HepG2 (cell line): ENCODE measurements around the gene ZNF26. TPM values are rescaled to one million over a fixed set of nuclear protein-coding genes. Genes with fewer than 3 reads are reported as not detected.

ENCODE experiments used
- ARHGAP35 ChIP-seq: sonication (generic); formaldehyde crosslinking; IDR thresholded peaks from 2 replicates; pipeline ENCODE4 v1.9.0; 2022; ENCODE audit warnings: mild to moderate bottlenecking, inconsistent platforms, moderate library complexity, missing genetic modification reagents, borderline replicate concordance
- BORCS8-MEF2B ChIP-seq: sonication (generic); formaldehyde crosslinking; IDR thresholded peaks from 2 replicates; pipeline ENCODE4 v1.8.0; 2022; ENCODE audit warnings: mild to moderate bottlenecking, missing genetic modification reagents
- FOXC1 ChIP-seq: sonication (generic); formaldehyde crosslinking; IDR thresholded peaks from 2 replicates; pipeline ENCODE4 v1.8.0; 2022; ENCODE audit warnings: mild to moderate bottlenecking, missing genetic modification reagents, borderline replicate concordance
- NCOR1 ChIP-seq: fragments of 200-600 bp; sonication (generic); IDR thresholded peaks from 2 replicates; pipeline ENCODE4 v1.7.0; 2017; ENCODE audit warnings: antibody characterized with exemption, low read length, borderline replicate concordance
- NPAS2 ChIP-seq: sonication (generic); formaldehyde crosslinking; IDR thresholded peaks from 2 replicates; pipeline ENCODE4 v1.8.0; 2022; ENCODE audit warnings: mild to moderate bottlenecking, missing genetic modification reagents, borderline replicate concordance
- NR0B2 ChIP-seq: sonication (generic); formaldehyde crosslinking; IDR thresholded peaks from 2 replicates; pipeline ENCODE4 v1.4.0; 2020; ENCODE audit warnings: mild to moderate bottlenecking, missing genetic modification reagents
- NR2F6 ChIP-seq, 2 experiments: IDR thresholded peaks; 2 replicates each; pipeline ENCODE4 v1.6.1; 2016; ENCODE audit warnings: antibody characterized with exemption in 1 of 2, mild to moderate bottlenecking in 1 of 2
- PAX8 ChIP-seq: sonication (generic); formaldehyde crosslinking; IDR thresholded peaks from 2 replicates; pipeline ENCODE4 v1.8.0; 2022; ENCODE audit warnings: mild to moderate bottlenecking, missing genetic modification reagents, borderline replicate concordance
- REPIN1 ChIP-seq: sonication (generic); formaldehyde crosslinking; IDR thresholded peaks from 2 replicates; pipeline ENCODE4 v1.8.0; 2022; ENCODE audit warnings: missing genetic modification reagents, low read depth, mild to moderate bottlenecking, borderline replicate concordance
- SRF ChIP-seq: IDR thresholded peaks from 2 replicates; pipeline ENCODE4 v1.6.1; 2011; ENCODE audit warnings: mild to moderate bottlenecking, low read depth, low read length, moderate library complexity
- TERF1 ChIP-seq: sonication (generic); formaldehyde crosslinking; IDR thresholded peaks from 2 replicates; pipeline ENCODE4 v1.8.0; 2022; ENCODE audit warnings: mild to moderate bottlenecking, missing genetic modification reagents, moderate library complexity
- TOPORS ChIP-seq: sonication (generic); formaldehyde crosslinking; IDR thresholded peaks from 2 replicates; pipeline ENCODE4 v1.8.0; 2023; ENCODE audit warnings: mild to moderate bottlenecking, missing genetic modification reagents
- ZBTB2 ChIP-seq: sonication (generic); formaldehyde crosslinking; IDR thresholded peaks from 2 replicates; pipeline ENCODE4 v1.8.0; 2022; ENCODE audit warnings: low read depth, missing genetic modification reagents
- ZFP36 ChIP-seq: fragments of 150-350 bp; IDR thresholded peaks from 2 replicates; pipeline ENCODE4 v1.6.1; 2018; ENCODE audit warnings: borderline replicate concordance, low read length, low read depth; ENCODE audit not compliant: partially characterized antibody
- ZNF674 ChIP-seq: sonication (generic); formaldehyde crosslinking; IDR thresholded peaks from 2 replicates; pipeline ENCODE4 v1.5.0; 2020; ENCODE audit warnings: low read depth, mild to moderate bottlenecking, missing genetic modification reagents
- ZNF761 ChIP-seq: sonication (generic); formaldehyde crosslinking; conservative IDR thresholded peaks from 2 replicates; pipeline ENCODE4 v1.4.0; 2020; ENCODE audit warnings: mild to moderate bottlenecking, missing genetic modification reagents
- ZNF777 ChIP-seq: sonication (generic); formaldehyde crosslinking; IDR thresholded peaks from 2 replicates; pipeline ENCODE4 v1.4.0; 2020; ENCODE audit warnings: missing genetic modification reagents
- ZSCAN29 ChIP-seq: sonication (generic); formaldehyde crosslinking; conservative IDR thresholded peaks from 2 replicates; pipeline ENCODE4 v1.4.0; 2020; ENCODE audit warnings: mild to moderate bottlenecking, missing genetic modification reagents
- polyA plus RNA-seq, 8 experiments: library from polyadenylated mRNA; depleted of rRNA in 3 of 8; stranded (reverse) in 7 of 8; unstranded in 1 of 8; fragments of >200 nt; fragmentation: Illumina TruSeq in 4 of 8; extraction: Trizol in 4 of 8; gene quantifications; 2 replicates each; pipeline versions ENCODE4 v1.2.1 to v1.2.3, GENCODE V29; 2011 to 2016; ENCODE audit warnings: low read depth in 4 of 8, missing spikeins in 1 of 8, mixed read lengths in 1 of 8; ENCODE audit not compliant: insufficient read depth in 1 of 8
- total RNA-seq, 5 experiments: library from RNA; depleted of rRNA; stranded (reverse); fragments of >200 nt; fragmentation: Illumina TruSeq; extraction: Trizol; gene quantifications; 2 replicates each; pipeline ENCODE4 v1.2.3, GENCODE V29; 2016; ENCODE audit warnings: low read depth in 1 of 5
- TF ChIP-seq, protein P1 (sequence below): sonication (generic); formaldehyde crosslinking; IDR thresholded peaks from 2 replicates; pipeline ENCODE4 v1.5.1; 2020; ENCODE audit warnings: missing genetic modification reagents, mild to moderate bottlenecking, borderline replicate concordance
- TF ChIP-seq, protein P2 (sequence below): IDR thresholded peaks from 2 replicates; pipeline ENCODE4 v1.6.1; 2016; ENCODE audit warnings: missing genetic modification reagents, missing compliant biosample characterization

The ZNF26 gene
- total and polyA plus RNA-seq, 2 of the 13 experiments (the other 11 are each of a cell fraction or from before 2014, with no cell fraction given): 3.8 to 6.5 TPM

DNA sequence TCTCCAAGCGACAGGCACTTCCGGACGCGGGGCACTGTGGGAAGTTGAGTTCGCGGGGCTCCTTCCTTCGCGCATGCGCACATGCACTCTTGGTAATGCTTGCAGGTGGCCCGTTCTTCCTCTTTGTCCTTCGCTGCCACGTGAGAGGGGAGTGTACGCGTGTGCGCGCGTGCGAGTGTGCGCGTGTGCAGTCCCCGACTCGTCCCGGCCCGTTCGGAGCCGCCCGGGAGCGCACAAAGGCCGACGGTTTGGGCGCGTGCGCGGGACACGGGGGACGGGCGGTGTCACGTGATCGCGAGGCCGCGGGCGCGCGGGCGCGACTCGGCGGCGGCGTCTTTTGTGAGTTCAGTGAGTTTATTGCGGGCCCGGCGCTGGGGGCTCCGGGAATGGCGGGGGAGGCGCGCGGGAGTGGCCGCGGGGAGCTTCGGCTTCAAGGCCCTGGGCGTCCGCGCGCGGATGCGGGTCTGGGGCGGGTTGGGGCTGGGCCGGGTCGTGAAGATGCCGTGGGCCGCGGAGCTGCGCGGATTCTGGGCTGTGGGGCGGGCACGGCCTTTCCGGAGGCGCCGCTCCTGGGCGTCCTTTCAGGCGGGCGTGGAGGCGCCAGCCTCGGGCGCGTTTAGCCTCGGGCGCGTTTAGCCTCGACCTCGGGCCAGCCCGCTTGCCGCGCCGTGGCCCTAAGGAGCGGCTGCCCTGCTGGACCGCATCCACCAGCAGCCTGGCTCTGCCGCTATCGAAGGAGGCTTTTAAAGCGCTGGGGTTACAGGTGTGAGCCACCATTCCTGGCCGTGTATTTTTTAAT is 51.2 kb downstream of the ZNF26 start, which contains the start of gene ZNF84 (continued):
- TF ChIP-seq NR0B2 (CRISPR knock-in tag) (peak; percentile 93), TERF1 (CRISPR knock-in tag) (peak; percentile 29; the same call in 1 of the 2 replicates), ZSCAN29 (CRISPR knock-in tag) (0 out of 2 replicates have a peak, but pooled peaks have one; percentile 31), REPIN1 (peak; percentile 75; the same call in 1 of the 2 replicates), NPAS2 (CRISPR knock-in tag) (peak; percentile 81; the same call in 1 of the 2 replicates), FOXC1 (CRISPR knock-in tag) (peak; percentile 72; the same call in 1 of the 2 replicates), BORCS8-MEF2B (CRISPR knock-in tag) (peak; percentile 93), ZFP36 (no peak), ZNF777 (peak; percentile 58; the same call in 1 of the 2 replicates), ZBTB2 (CRISPR knock-in tag) (peak; percentile 84), PAX8 (no peak), ZNF761 (CRISPR knock-in tag) (peak; percentile 78; the same call in 1 of the 2 replicates), SRF (no peak), NCOR1 (no peak), TOPORS (CRISPR knock-in tag) (peak; percentile 68; the same call in 1 of the 2 replicates), ARHGAP35 (CRISPR knock-in tag) (peak; percentile 71; the same call in 1 of the 2 replicates), NR2F6 (IDR thresholded peaks at IDR 0.05) (no peak), NR2F6 (CRISPR knock-in tag; IDR thresholded peaks at IDR 0.05) (peak; percentile 59; the same call in 1 of the 2 replicates), ZNF674 (0 out of 2 replicates have a peak, but pooled peaks have one; percentile 56)
- TF ChIP-seq, protein P1, sequence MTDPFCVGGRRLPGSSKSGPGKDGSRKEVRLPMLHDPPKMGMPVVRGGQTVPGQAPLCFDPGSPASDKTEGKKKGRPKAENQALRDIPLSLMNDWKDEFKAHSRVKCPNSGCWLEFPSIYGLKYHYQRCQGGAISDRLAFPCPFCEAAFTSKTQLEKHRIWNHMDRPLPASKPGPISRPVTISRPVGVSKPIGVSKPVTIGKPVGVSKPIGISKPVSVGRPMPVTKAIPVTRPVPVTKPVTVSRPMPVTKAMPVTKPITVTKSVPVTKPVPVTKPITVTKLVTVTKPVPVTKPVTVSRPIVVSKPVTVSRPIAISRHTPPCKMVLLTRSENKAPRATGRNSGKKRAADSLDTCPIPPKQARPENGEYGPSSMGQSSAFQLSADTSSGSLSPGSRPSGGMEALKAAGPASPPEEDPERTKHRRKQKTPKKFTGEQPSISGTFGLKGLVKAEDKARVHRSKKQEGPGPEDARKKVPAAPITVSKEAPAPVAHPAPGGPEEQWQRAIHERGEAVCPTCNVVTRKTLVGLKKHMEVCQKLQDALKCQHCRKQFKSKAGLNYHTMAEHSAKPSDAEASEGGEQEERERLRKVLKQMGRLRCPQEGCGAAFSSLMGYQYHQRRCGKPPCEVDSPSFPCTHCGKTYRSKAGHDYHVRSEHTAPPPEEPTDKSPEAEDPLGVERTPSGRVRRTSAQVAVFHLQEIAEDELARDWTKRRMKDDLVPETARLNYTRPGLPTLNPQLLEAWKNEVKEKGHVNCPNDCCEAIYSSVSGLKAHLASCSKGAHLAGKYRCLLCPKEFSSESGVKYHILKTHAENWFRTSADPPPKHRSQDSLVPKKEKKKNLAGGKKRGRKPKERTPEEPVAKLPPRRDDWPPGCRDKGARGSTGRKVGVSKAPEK (CRISPR knock-in tag): no peak
- TF ChIP-seq, protein P2, sequence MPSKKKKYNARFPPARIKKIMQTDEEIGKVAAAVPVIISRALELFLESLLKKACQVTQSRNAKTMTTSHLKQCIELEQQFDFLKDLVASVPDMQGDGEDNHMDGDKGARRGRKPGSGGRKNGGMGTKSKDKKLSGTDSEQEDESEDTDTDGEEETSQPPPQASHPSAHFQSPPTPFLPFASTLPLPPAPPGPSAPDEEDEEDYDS (CRISPR knock-in tag): peak; percentile 68; the same call in 1 of the 2 replicates
